Activated gamma-delta T cell treated with anti-CD3 and anti-CD28 coated beads, Interleukin-2, amount 50 U/mL, for 16 hours (primary cell): ENCODE data around the gene RBMS1.

Source experiments
- DNase-seq: peaks from one replicate; pipeline ENCODE4 v3.0.0-alpha.2; 2020; ENCODE audit warnings: low read depth

The RBMS1 gene

GRCh38 chr2:160223560-160223959 is 270.0 kb downstream of the RBMS1 start:
- DNase-seq, result no peak

- DNase-seq, result no peak
Observed at GRCh38 chr2:160222546-160223283, 270.9 kb downstream of the RBMS1 start.
